K562 (cell line): ENCODE data around the gene MLLT3. TPM values are rescaled to one million over a fixed set of nuclear protein-coding genes. Genes with fewer than 3 reads are reported as not detected.

Experiments used
- ATAC-seq: fragments of 200-7000 bp; cut with Tn5 transposase; 3 replicates; pipeline ENCODE4 v1.9.1; 2020; ENCODE audit warnings: moderate library complexity
- BruUV-seq: library from RNA; stranded (reverse); fragments of 400-500 nt; replicated peaks from 2 replicates; lab custom pipeline; 2021; lab: Mats Ljungman, UMichigan
- CTCF ChIA-PET: fragments of 300-600 bp; formaldehyde crosslinking; extraction: SDS; loops from one replicate; lab custom pipeline; 2021; ENCODE audit warnings: low intra/inter-chr PET ratio; lab: Yijun Ruan, JAX
- POLR2A ChIA-PET: fragments of 300-600, 350-650 bp; sonication (Branson Sonifier 250); formaldehyde crosslinking; extraction: SDS; loops from one replicate; lab custom pipeline; 2021; ENCODE audit warnings: antibody characterized with exemption, inconsistent platforms; lab: Yijun Ruan, JAX
- DNase-seq, 4 experiments: peaks; one replicate each; pipeline versions ENCODE4 v3.0.0 to v3.0.0-alpha.2; 2011 to 2018; ENCODE audit warnings: low spot score in 3 of 4, mixed read lengths in 3 of 4; ENCODE audit errors: extremely low read depth in 1 of 4
- FAIRE-seq: peaks from 2 replicates; lab custom pipeline; 2011; peaks lifted over from hg19 to GRCh38; lab: Jason Lieb, UNC
- H2AFZ ChIP-seq: 2 replicates; pipeline ENCODE4 v1.6.0; 2011; ENCODE audit warnings: low read depth, low read length, control low read depth, inconsistent platforms
- H3K27ac ChIP-seq: fragments of 200-600 bp; 3 replicates; pipeline ENCODE4 v1.8.0; 2011; ENCODE audit warnings: low read depth, mild to moderate bottlenecking, control low read depth, inconsistent platforms, low read length, moderate library complexity, mixed read lengths; ENCODE audit errors: extremely low read depth
- H3K27me3 ChIP-seq, 2 experiments: fragments of 300-600 bp in 1 of 2; 2 replicates in 1 of 2; 3 replicates in 1 of 2; pipeline versions ENCODE4 v1.6.0 to v1.8.0; 2011; ENCODE audit warnings: inconsistent platforms in 2 of 2, low read length in 2 of 2, mild to moderate bottlenecking in 1 of 2, mixed read lengths in 1 of 2, moderate library complexity in 1 of 2; ENCODE audit not compliant: control insufficient read depth in 2 of 2, insufficient read depth in 2 of 2
- H3K36me3 ChIP-seq: fragments of 300-600 bp; 3 replicates; pipeline ENCODE4 v1.8.0; 2011; ENCODE audit warnings: mild to moderate bottlenecking, low read length, inconsistent platforms; ENCODE audit not compliant: control insufficient read depth, insufficient read depth
- H3K4me1 ChIP-seq, 2 experiments: fragments of 200-600 bp in 1 of 2; replicated peaks in 1 of 2; 2 replicates in 1 of 2; 3 replicates in 1 of 2; pipeline versions ENCODE4 v1.5.1 to v1.8.0; 2011; ENCODE audit warnings: inconsistent platforms in 2 of 2, low read length in 2 of 2, mild to moderate bottlenecking in 1 of 2, mixed read lengths in 1 of 2, moderate library complexity in 1 of 2; ENCODE audit not compliant: control insufficient read depth in 2 of 2, insufficient read depth in 2 of 2
- H3K4me2 ChIP-seq: 2 replicates; pipeline ENCODE4 v1.6.1; 2011; ENCODE audit warnings: low read length, control low read depth, inconsistent platforms, mixed read lengths; ENCODE audit not compliant: insufficient read depth
- H3K4me3 ChIP-seq: fragments of 200-600 bp; sonication (generic), shearing (Covaris generic); 2 replicates; pipeline ENCODE4 v1.5.1; 2016; ENCODE audit warnings: control low read depth, inconsistent platforms
- H3K79me2 ChIP-seq: fragments of 200-600 bp; 3 replicates; pipeline ENCODE4 v1.8.0; 2011; ENCODE audit warnings: low read length, inconsistent platforms; ENCODE audit not compliant: control insufficient read depth, insufficient read depth
- H3K9ac ChIP-seq, 2 experiments: 2 replicates each; pipeline versions ENCODE4 v1.6.0 to v1.6.1; 2011; ENCODE audit warnings: low read depth in 2 of 2, low read length in 2 of 2, control low read depth in 1 of 2, inconsistent platforms in 1 of 2, mild to moderate bottlenecking in 1 of 2, mixed read lengths in 1 of 2; ENCODE audit not compliant: insufficient read depth in 1 of 2
- H3K9me1 ChIP-seq: one replicate; pipeline ENCODE4 v1.6.0; 2011; ENCODE audit warnings: inconsistent platforms, mild to moderate bottlenecking, low read length, moderate library complexity; ENCODE audit not compliant: control insufficient read depth, insufficient read depth
- H3K9me3 ChIP-seq: replicated peaks from 2 replicates; pipeline ENCODE4 v1.5.1; 2011; ENCODE audit warnings: low read depth, low read length, inconsistent platforms; ENCODE audit not compliant: control insufficient read depth, insufficient read depth
- H4K20me1 ChIP-seq: replicated peaks from 2 replicates; pipeline ENCODE4 v1.6.1; 2011; ENCODE audit warnings: low read length, inconsistent platforms, mixed read lengths; ENCODE audit not compliant: control insufficient read depth, insufficient read depth
- ASH1L ChIP-seq: fragments of 450-650 bp; IDR thresholded peaks from 2 replicates; pipeline ENCODE4 v1.6.1; 2018; ENCODE audit warnings: borderline replicate concordance, mild to moderate bottlenecking, low read depth; ENCODE audit not compliant: partially characterized antibody
- CBFA2T3 ChIP-seq: fragments of 450-650 bp; IDR thresholded peaks from 2 replicates; pipeline ENCODE4 v1.6.1; 2017
- CC2D1A ChIP-seq: fragments of 450-650 bp; IDR thresholded peaks from 2 replicates; pipeline ENCODE4 v1.6.1; 2017; ENCODE audit warnings: mild to moderate bottlenecking
- CHD1 ChIP-seq: fragments of 200-600 bp; sonication (generic); IDR thresholded peaks from one replicate; pipeline ENCODE4 v1.6.1; 2012; ENCODE audit warnings: mild to moderate bottlenecking, moderate library complexity, low read length, inconsistent platforms
- FOXA1 ChIP-seq: fragments of 450-650 bp; IDR thresholded peaks from 2 replicates; pipeline ENCODE4 v1.6.1; 2016; ENCODE audit warnings: mild to moderate bottlenecking, borderline replicate concordance
- FOXK1 ChIP-seq: sonication (generic); formaldehyde crosslinking; IDR thresholded peaks from 2 replicates; pipeline ENCODE4 v1.8.0; 2022; ENCODE audit warnings: missing genetic modification reagents, mild to moderate bottlenecking, borderline replicate concordance
- FOXO4 ChIP-seq: fragments of 450-650 bp; formaldehyde crosslinking; IDR thresholded peaks from 2 replicates; pipeline ENCODE4 v1.4.0; 2020; ENCODE audit warnings: mild to moderate bottlenecking, moderate library complexity
- HDAC8 ChIP-seq: fragments of 450-650 bp; IDR thresholded peaks from 2 replicates; pipeline ENCODE4 v1.6.1; 2016; ENCODE audit warnings: mild to moderate bottlenecking, missing genetic modification characterization, moderate library complexity, missing compliant biosample characterization
- HIVEP1 ChIP-seq: fragments of 250-450 bp; sonication (Bioruptor Pico); IDR thresholded peaks from 2 replicates; pipeline ENCODE4 v1.4.0; 2020; ENCODE audit warnings: mild to moderate bottlenecking
- NCOA6 ChIP-seq: fragments of 450-650 bp; IDR thresholded peaks from 2 replicates; pipeline ENCODE4 v1.6.1; 2017; ENCODE audit warnings: mild to moderate bottlenecking
- NR2C1 ChIP-seq, 2 experiments: fragments of 450-650 bp; IDR thresholded peaks; 2 replicates each; pipeline ENCODE4 v1.6.1; 2017; ENCODE audit warnings: mild to moderate bottlenecking in 2 of 2, antibody characterized with exemption in 1 of 2, inconsistent platforms in 1 of 2, missing compliant biosample characterization in 1 of 2, missing genetic modification characterization in 1 of 2
- PHF20 ChIP-seq: fragments of 450-650 bp; IDR thresholded peaks from 2 replicates; pipeline ENCODE4 v1.6.1; 2018; ENCODE audit not compliant: partially characterized antibody
- ZBTB7A ChIP-seq: IDR thresholded peaks from 2 replicates; pipeline ENCODE4 v1.6.1; 2011; ENCODE audit warnings: low read depth, mild to moderate bottlenecking, low read length, moderate library complexity, borderline replicate concordance; ENCODE audit not compliant: control insufficient read depth
- ZFP36 ChIP-seq: fragments of 150-350 bp; IDR thresholded peaks from 2 replicates; pipeline ENCODE4 v1.6.1; 2018; ENCODE audit warnings: low read length, low read depth; ENCODE audit not compliant: partially characterized antibody
- ZNF134 ChIP-seq: fragments of 250-450 bp; sonication (Bioruptor Pico); conservative IDR thresholded peaks from 2 replicates; pipeline ENCODE4 v1.4.0; 2020
- ZNF324 ChIP-seq: fragments of 250-450 bp; sonication (Bioruptor Pico); IDR thresholded peaks from 2 replicates; pipeline ENCODE4 v1.4.0; 2020; ENCODE audit warnings: mild to moderate bottlenecking
- ZNF780A ChIP-seq: fragments of 250-450 bp; sonication (Bioruptor Pico); IDR thresholded peaks from 2 replicates; pipeline ENCODE4 v1.5.0; 2021; ENCODE audit warnings: mild to moderate bottlenecking
- WGBS: fragments of 100-300 bp; shearing (Covaris generic); methylation state at CpG from one replicate; pipeline ENCODE4 v1.1.6; 2016; ENCODE audit warnings: low coverage, mixed read lengths; ENCODE audit not compliant: insufficient coverage; ENCODE audit errors: missing lambda C conversion rate; 5-methylcytosine and 5-hydroxymethylcytosine counted together
- in situ Hi-C: fragments of 300-500 bp; cut with MboI; formaldehyde crosslinking; loops from 4 replicates; pipeline ENCODE4 v1.15.0; 2018; ENCODE audit warnings: inconsistent platforms, mixed read lengths
- intact Hi-C: fragments of 100-400 bp; cut with micrococcal nuclease; formaldehyde crosslinking; loops from 2 replicates; pipeline ENCODE4 v1.14.2; 2022
- polyA plus RNA-seq, 8 experiments: library from polyadenylated mRNA; depleted of rRNA in 4 of 8; stranded (reverse) in 5 of 8; unstranded in 3 of 8; fragments of >200 nt; fragmentation: Nextera tagmentation in 2 of 8; fragmentation: Illumina TruSeq in 1 of 8; extraction: Ambion mirVana in 2 of 8; extraction: Trizol in 1 of 8; gene quantifications; 2 replicates each; pipeline versions ENCODE4 v1.2.1 to v1.2.3, GENCODE V29; 2011 to 2014; ENCODE audit warnings: inconsistent platforms in 1 of 8, missing spikeins in 1 of 8
- total RNA-seq, 7 experiments: library from RNA; depleted of rRNA in 6 of 7; stranded (reverse); fragments of >200 nt in 6 of 7; fragmentation: Illumina TruSeq in 2 of 7; extraction: Trizol in 2 of 7; gene quantifications; 2 replicates each; pipeline versions ENCODE4 v1.2.1 to v1.2.3, GENCODE V29; 2011 to 2021; ENCODE audit warnings: low replicate concordance in 1 of 7
- TF ChIP-seq, protein P1 (sequence below): fragments of 250-450 bp; sonication (Bioruptor Pico); IDR thresholded peaks from 2 replicates; pipeline ENCODE4 v1.5.0; 2021; ENCODE audit warnings: mild to moderate bottlenecking, moderate library complexity
- TF ChIP-seq, protein P2 (sequence below): sonication (generic); formaldehyde crosslinking; IDR thresholded peaks from 2 replicates; pipeline ENCODE4 v1.8.1; 2023; ENCODE audit warnings: mild to moderate bottlenecking, missing genetic modification reagents, moderate library complexity

Gene MLLT3
- total and polyA plus RNA-seq, 9 of the 15 experiments (the other 6 are each of a cell fraction or from before 2014, with no cell fraction given), result 0.07 to 0.42 (median 0.22) TPM; not detected in 4

DNA sequence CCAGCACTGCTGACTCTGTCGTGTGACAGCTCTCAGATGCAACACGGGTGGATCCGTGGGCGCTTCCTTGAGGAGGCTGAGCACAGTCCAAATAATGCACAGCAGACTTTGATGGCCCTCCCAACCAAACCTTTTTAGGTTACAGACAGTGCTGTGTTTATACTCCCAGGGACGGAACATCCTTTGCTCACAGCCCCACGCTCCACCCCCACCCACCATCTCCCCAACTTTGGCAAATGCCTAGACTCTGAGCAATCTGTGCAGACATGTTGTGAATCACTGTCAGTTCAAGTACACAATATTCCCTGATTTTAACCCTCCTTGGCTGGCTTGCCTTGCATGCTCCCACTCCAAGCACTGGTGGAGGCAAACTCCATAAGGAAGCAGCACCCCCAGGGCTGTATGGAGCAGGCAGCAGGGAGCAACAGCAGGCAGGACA lies 324.6 kb downstream of the MLLT3 start:
- 0% methylated on average over 5 of the region's 6 CpGs for WGBS
- Histone ChIP-seq H3K4me1 (no peaks in the 10 kb centered on the region), H3K9ac (no peak overlapping the region), H3K9me1 (no peaks in the 10 kb centered on the region), H3K4me3 (no peak overlapping the region), H3K36me3 (no peaks in the 10 kb centered on the region), H3K27me3 (no peaks in the 10 kb centered on the region), H3K27ac (no peak overlapping the region), H2AFZ (no peak overlapping the region), H3K79me2 (no peaks in the 10 kb centered on the region), H3K9me3 (no peaks in the 10 kb centered on the region), H4K20me1 (no peaks in the 10 kb centered on the region), H3K4me2 (no peak overlapping the region)
- ATAC-seq, result no peak
- no peak for FAIRE-seq
- POLR2A ChIA-PET, result no interaction called here
- TF ChIP-seq ZNF780A (CRISPR knock-in tag) (no peak), CHD1 (no peak), NCOA6 (no peak), CBFA2T3 (no peak), ZBTB7A (no peak), FOXK1 (CRISPR knock-in tag) (no peak), FOXO4 (no peak), CC2D1A (no peak), ZFP36 (no peak), FOXA1 (no peak), ZNF324 (CRISPR knock-in tag) (no peak), HDAC8 (tag) (no peak), NR2C1 (IDR thresholded peaks at IDR 0.05) (no peak), NR2C1 (tag; IDR thresholded peaks at IDR 0.05) (no peak), ZNF134 (CRISPR knock-in tag) (no peak), HIVEP1 (CRISPR knock-in tag) (no peak), PHF20 (no peak), ASH1L (no peak)
- TF ChIP-seq, protein P1, sequence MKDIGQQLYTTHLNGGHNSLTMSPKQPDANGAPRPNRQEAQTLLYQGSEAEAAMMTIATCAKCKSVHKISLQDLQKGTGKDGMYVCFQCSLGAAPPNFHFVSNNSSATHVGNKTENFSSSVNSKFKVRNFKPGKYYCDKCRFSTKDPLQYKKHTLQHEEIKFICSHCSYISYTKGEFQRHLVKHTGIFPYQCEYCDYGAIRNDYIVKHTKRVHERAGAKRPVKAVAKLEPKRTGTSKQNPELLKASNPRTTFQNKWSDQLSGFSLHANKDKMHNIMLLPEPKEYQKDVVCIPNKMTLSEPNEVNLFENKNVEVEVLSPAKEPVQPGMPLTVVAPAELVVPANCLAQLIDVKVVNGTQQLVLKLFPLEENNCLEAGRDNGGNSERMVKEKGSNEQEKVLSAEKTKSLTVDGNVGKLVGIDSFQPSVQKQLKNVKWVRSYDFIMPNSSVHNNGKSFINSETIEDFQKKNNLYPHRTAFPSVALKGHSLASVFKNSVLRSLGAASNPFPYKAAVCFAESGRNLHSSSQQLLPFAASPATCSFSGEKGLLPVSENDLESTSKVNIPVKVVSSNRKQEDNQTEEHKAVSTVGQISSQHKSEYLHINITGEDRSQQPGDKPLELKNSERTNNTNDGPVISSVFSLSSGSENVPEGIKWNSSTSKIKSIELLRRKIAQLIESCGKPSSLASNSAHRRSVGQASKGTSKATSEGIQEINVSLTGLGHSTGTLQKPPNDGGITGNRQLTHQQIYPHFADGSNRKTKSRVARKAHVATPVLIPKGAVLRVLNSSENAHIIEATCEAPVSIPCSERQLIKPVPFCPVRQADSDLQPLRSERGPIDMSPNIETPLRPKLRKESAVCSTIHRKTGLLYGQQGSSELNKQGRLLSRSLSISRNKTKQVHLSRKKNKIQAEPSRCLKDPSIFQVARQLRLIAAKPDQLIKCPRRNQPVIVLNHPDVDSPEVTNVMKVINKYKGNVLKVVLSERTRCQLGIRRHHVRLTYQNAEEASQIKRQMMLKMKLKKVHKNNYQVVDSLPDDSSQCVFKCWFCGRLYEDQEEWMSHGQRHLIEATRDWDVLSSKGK (CRISPR knock-in tag), result no peak
- TF ChIP-seq, protein P2, sequence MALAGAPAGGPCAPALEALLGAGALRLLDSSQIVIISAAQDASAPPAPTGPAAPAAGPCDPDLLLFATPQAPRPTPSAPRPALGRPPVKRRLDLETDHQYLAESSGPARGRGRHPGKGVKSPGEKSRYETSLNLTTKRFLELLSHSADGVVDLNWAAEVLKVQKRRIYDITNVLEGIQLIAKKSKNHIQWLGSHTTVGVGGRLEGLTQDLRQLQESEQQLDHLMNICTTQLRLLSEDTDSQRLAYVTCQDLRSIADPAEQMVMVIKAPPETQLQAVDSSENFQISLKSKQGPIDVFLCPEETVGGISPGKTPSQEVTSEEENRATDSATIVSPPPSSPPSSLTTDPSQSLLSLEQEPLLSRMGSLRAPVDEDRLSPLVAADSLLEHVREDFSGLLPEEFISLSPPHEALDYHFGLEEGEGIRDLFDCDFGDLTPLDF (CRISPR knock-in tag), result no peak
- no TSS peak for BruUV-seq
- CTCF ChIA-PET, result no interaction called here
- in situ Hi-C loops, result no loop called here
- no peak for DNase-seq
- intact Hi-C loops, result no loop called here
